OCI-LY3 (cell line): ENCODE results near the gene NBL1.

Experiments used
- H2AFZ ChIP-seq: fragments of 200-600, 300-600 bp; shearing (Covaris generic); 2 replicates; pipeline ENCODE4 v1.6.0; 2014; ENCODE audit warnings: antibody characterized with exemption, low read depth, low read length
- H3K27ac ChIP-seq: fragments of 200-600, 300-600 bp; sonication (generic); 2 replicates; pipeline ENCODE4 v1.5.1; 2014; ENCODE audit warnings: mild to moderate bottlenecking, low read length, moderate library complexity, mixed read lengths
- H3K27me3 ChIP-seq: fragments of 200-600, 300-600 bp; sonication (generic); 2 replicates; pipeline ENCODE4 v1.6.1; 2014; ENCODE audit warnings: low read depth, low read length, mixed read lengths
- H3K36me3 ChIP-seq: fragments of 200-600, 300-600 bp; sonication (generic); replicated peaks from 2 replicates; pipeline ENCODE3; 2014; ENCODE audit warnings: low read depth, low read length, mixed read lengths
- H3K4me1 ChIP-seq: fragments of 300-600, 200-600 bp; sonication (generic); 2 replicates; pipeline ENCODE4 v1.6.1; 2014; ENCODE audit warnings: low read length, mixed read lengths
- H3K4me2 ChIP-seq: fragments of 200-600, 300-600 bp; sonication (generic); 2 replicates; pipeline ENCODE4 v1.6.1; 2014; ENCODE audit warnings: low read length, mixed read lengths
- H3K4me3 ChIP-seq: fragments of 300-600, 200-600 bp; sonication (generic); 2 replicates; pipeline ENCODE4 v1.5.1; 2014; ENCODE audit warnings: antibody characterized with exemption, mild to moderate bottlenecking, low read length, moderate library complexity
- H3K79me2 ChIP-seq: fragments of 300-600, 200-600 bp; shearing (Covaris generic); 2 replicates; pipeline ENCODE4 v1.6.1; 2014; ENCODE audit warnings: mild to moderate bottlenecking, low read length, mixed read lengths
- H3K9ac ChIP-seq: fragments of 300-600, 200-600 bp; shearing (Covaris generic); 2 replicates; pipeline ENCODE4 v1.6.0; 2014; ENCODE audit warnings: mild to moderate bottlenecking, low read length, moderate library complexity
- H3K9me3 ChIP-seq: fragments of 200-600, 300-600 bp; shearing (Covaris generic); 2 replicates; pipeline ENCODE4 v1.6.1; 2014; ENCODE audit warnings: low read length, mixed read lengths; ENCODE audit not compliant: insufficient read depth
- H4K20me1 ChIP-seq: fragments of 200-600, 300-600 bp; sonication (generic); 2 replicates; pipeline ENCODE4 v1.6.1; 2016; ENCODE audit warnings: low read length, mixed read lengths; ENCODE audit not compliant: insufficient read depth
- CTCF ChIP-seq: fragments of 200-600, 300-600 bp; sonication (generic); IDR thresholded peaks from 2 replicates; pipeline ENCODE4 v1.5.1; 2014; ENCODE audit warnings: antibody characterized with exemption, low read length, low read depth
- EZH2phosphoT487 ChIP-seq: fragments of 200-600 bp; shearing (Covaris generic); IDR thresholded peaks from 2 replicates; pipeline ENCODE4 v1.6.1; 2018; ENCODE audit warnings: antibody characterized with exemption, mixed run types, low read depth

Gene NBL1

GRCh38 chr1:19706136-19706535 lies 62.0 kb downstream of the NBL1 start:
- TF ChIP-seq EZH2phosphoT487, result no peak
- TF ChIP-seq CTCF, result no peak
- Histone ChIP-seq H3K27me3 (no peaks in the 10 kb centered on the region), H3K9ac (no peak overlapping the region), H4K20me1 (no peaks in the 10 kb centered on the region), H3K9me3 (no peaks in the 10 kb centered on the region), H2AFZ (no peak overlapping the region), H3K27ac (no peak overlapping the region), H3K4me1 (peaks cover 11% of the 10 kb centered on the region), H3K4me3 (no peak overlapping the region), H3K36me3 (peaks cover 5% of the 10 kb centered on the region), H3K79me2 (no peaks in the 10 kb centered on the region), H3K4me2 (no peak overlapping the region)
